HG02970 (cell line): ENCODE measurements around the gene PGLYRP2.

Experiments used
- ATAC-seq: cut with Tn5 transposase; IDR thresholded peaks from one replicate; pipeline ENCODE4 v1.9.1; 2021; ENCODE audit warnings: mild to moderate bottlenecking, moderate library complexity, moderate number of reproducible peaks; ENCODE audit not compliant: unreplicated experiment, low FRiP score

The PGLYRP2 gene

DNA sequence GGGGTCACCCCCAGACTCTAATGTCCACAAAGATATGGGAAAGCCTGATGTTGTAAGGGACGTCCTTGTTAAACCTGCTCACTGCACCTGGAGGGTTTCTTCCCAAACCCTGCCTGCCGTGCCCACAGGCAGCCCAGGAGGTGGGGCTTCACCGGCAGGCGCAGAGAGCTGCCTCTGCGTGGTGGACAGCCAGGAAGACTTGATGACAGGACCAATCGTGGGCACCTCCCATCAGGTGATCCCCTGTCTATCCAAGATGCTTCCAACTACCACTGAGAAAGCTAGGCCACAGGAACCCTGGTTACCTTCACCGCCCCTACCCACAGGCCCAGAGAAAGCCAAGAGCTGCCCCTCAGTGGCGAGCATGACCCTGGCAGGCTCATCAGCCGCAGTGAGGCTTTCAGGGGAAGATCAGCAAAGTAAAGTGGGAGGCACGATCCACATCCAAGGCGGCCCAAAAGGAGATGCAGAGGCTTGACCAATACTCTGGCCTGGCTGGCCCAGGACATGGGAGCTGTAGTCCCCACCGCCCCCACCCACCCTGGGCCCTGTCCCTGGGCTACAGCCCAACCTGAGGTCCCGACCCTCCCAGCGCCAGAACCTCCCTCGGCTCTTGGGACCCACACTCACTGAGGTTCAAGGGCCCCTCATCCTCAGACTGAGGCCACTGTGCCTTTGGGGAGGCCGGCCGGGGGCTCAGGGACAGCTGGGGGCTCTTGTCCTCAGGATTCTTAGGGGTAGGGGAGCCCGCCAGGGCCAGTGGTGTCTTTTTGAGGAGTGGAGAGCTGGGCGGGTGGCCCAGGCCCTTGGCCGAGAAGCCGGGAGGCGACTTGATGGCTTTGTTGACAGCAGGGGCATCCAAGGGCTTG, 50.1 kb downstream of the PGLYRP2 start:
- ATAC-seq = no peak

GRCh38 chr19:15427991-15428471, 51.3 kb downstream of the PGLYRP2 start:
- no peak for ATAC-seq

DNA sequence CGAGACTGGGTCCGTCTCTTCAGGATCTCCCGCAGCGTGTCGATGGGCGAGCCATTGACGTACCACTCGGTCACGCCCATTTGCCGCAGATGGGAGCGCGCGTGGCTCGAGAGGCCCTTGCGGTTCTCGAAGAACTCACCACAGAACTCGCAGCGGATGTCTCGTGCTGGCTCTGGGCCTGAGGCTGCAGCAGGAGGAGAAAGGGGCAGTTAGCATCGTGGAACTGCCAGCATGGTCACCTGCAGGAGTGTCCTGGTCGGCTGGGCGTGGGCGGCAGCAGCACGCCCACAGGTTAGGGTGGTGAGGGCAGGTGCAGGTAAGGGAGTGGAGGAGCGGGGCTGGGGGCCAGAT, 52.0 kb downstream of the PGLYRP2 start:
- ATAC-seq = no peak

- no peak for ATAC-seq
These were observed 52.6 kb downstream of the PGLYRP2 start for GRCh38 chr19:15426485-15427349.

DNA sequence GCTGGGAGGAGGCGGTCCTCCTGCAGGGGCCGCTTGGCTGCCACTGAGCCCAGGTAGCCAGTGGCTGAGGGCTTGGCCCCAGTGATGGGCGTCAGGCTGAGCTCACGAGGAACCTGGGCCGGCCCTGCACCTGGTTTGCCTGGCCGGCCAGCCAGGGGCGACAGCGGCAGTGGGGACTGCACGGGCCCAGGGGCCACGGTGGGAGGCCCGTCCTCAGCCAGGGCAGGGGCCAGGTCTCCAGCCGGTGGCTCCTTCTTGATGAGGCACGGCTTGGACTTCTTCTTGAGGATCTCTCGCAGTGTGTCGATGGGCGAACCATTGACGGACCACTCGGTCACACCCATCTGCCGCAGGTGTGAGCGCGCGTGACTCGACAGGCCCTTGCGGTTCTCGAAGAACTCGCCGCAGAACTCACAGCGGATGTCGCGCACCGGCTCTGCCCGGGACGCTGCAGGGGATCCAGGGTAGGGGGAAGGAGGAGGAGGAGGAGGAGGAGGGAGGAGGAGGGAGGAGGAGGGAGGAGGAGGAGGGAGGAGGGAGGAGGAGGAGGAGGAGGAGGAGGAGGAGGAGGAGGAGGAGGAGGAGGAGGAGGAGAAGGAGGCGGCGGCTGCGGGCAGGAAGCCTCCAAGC, 53.9 kb downstream of the PGLYRP2 start:
- no peak for ATAC-seq

GRCh38 chr19:15424692-15425272, 54.5 kb downstream of the PGLYRP2 start:
- ATAC-seq = no peak

- no peak for ATAC-seq
These were observed 55.2 kb downstream of the PGLYRP2 start for GRCh38 chr19:15424121-15424520.

DNA sequence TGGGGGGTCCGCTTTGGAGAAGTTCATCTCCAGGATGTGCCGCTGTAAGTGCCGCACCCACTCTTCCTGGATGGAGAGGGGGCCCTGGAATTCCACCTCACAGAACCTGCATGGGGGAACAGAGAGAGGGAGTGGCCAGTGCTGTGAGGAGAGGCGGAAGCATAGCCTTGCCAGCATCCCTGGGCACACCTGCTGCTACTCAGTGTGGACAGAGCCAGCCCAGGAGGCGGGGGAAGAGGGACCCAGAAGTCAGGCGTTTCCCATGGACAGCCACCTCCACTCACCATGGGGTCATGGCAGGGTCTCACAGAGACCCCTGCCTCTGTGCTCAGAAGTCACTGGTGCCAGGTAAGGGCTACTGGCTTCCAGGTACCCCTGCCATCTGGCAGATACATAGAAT, 56.2 kb downstream of the PGLYRP2 start:
- no peak for ATAC-seq

DNA sequence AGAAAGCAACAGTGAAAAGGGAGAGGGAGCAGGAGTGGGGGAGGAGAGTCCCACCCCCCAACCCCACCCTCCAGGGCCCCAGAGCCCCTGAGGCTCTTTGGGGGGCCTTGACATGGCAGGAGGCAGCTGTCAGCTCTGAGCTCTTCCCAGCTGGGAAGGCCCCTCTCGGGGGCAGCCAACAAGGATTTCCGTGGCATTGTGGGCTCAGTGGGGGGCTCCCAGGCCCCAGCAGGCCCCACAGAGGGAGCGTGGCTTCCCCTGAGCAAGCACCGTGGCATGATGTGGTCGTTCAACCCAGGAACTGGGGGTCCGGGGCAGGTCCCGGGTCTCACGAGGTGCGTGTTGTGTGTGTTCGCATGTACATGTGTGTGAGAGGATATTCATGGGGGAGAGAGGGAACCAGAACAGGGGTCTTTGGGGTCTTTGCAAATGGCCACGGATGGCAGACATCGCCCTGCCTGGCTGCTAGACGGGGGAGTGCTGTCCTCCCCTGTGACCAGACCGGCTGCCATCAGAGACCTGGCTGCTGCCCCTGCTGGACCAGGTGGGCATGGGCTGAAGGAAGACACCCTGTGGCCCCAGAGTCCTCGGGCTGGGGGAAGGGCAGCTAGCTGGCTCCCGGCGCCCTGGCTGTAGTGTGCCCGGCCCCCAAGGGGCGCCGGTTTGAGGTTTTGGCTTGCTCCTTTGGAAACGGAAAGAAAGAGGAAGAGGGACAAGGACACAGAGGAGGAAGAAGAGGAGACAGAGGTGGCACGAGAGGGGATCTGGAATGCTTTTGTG, 56.8 kb downstream of the PGLYRP2 start:
- ATAC-seq = no peak

DNA sequence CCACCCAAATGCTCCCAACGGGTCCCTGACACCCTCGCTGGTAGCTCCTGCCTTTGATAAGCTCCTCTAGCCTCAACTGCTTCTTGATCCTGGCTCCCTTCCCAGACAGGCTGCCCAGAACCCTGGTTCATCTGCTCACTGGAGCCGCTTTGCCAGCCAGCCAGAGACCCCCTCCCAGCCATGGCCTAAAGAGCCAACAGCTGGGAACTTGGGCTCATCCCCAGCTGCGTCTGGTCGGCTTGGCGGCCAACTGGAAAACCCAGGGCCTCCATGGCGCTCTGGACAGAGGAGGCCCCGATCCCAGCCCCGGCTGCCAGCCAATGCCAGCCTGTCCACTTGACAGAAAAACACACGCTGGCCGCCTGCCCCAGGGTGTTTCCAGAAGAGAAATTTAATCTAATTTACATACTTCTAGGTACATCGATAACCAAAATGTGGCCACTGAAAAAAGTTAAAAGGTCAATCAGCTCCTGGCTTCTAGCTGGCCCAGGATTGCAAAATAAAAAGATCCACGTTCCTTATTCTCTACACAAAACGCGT, 57.5 kb downstream of the PGLYRP2 start:
- no peak for ATAC-seq

GRCh38 chr19:15421136-15421695, 58.1 kb downstream of the PGLYRP2 start:
- no peak for ATAC-seq

GRCh38 chr19:15419413-15420025, 59.8 kb downstream of the PGLYRP2 start:
- no peak for ATAC-seq
